Liver (tissue), 9 donors: Measurements from ENCODE around the gene PDCD1. TPM values are rescaled to one million over a fixed set of nuclear protein-coding genes. Genes with fewer than 3 reads are reported as not detected.

Experiments
- DNase-seq: peaks from one replicate; pipeline ENCODE4 v3.0.0-alpha.2; 2017; ENCODE audit warnings: low spot score
- H3K27ac ChIP-seq, 2 donors: one replicate each; pipeline ENCODE4 v1.7.0; 2013; ENCODE audit warnings: inconsistent platforms in 2 of 2, low read length in 2 of 2, control low read depth in 1 of 2, low read depth in 1 of 2, mild to moderate bottlenecking in 1 of 2
- H3K27me3 ChIP-seq, 4 donors: one replicate each; pipeline versions ENCODE4 v1.6.1 to v1.7.0; 2013; ENCODE audit warnings: low read length in 3 of 4, inconsistent platforms in 1 of 4, mild to moderate bottlenecking in 1 of 4, moderate library complexity in 1 of 4; ENCODE audit not compliant: control insufficient read depth in 4 of 4, insufficient read depth in 4 of 4
- H3K36me3 ChIP-seq, 4 donors: one replicate each; pipeline versions ENCODE4 v1.6.1 to v1.7.0; 2013; ENCODE audit warnings: low read length in 3 of 4, mild to moderate bottlenecking in 3 of 4, low read depth in 1 of 4, moderate library complexity in 1 of 4; ENCODE audit not compliant: control insufficient read depth in 4 of 4, insufficient read depth in 3 of 4
- H3K4me1 ChIP-seq, 4 donors: one replicate each; pipeline versions ENCODE4 v1.6.1 to v1.7.0; 2013; ENCODE audit warnings: low read length in 3 of 4, mild to moderate bottlenecking in 3 of 4, moderate library complexity in 1 of 4; ENCODE audit not compliant: control insufficient read depth in 4 of 4, insufficient read depth in 4 of 4
- H3K4me3 ChIP-seq, 3 donors: one replicate each; pipeline versions ENCODE4 v1.6.1 to v1.7.0; 2013; ENCODE audit warnings: low read length in 3 of 3, control low read depth in 1 of 3, low read depth in 1 of 3, mild to moderate bottlenecking in 1 of 3
- H3K9ac ChIP-seq, 2 donors: one replicate each; pipeline ENCODE4 v1.7.0; 2013; ENCODE audit warnings: low read length in 2 of 2, mild to moderate bottlenecking in 2 of 2, moderate library complexity in 2 of 2, control low read depth in 1 of 2, low read depth in 1 of 2
- H3K9me3 ChIP-seq, 4 donors: one replicate each; pipeline versions ENCODE4 v1.6.1 to v1.7.0; 2013; ENCODE audit warnings: low read length in 3 of 4; ENCODE audit not compliant: control insufficient read depth in 4 of 4
- ATF3 ChIP-seq: IDR thresholded peaks from 2 replicates; pipeline ENCODE4 v1.6.1; 2016; ENCODE audit warnings: antibody characterized with exemption
- CTCF ChIP-seq: fragments of 150-350 bp; IDR thresholded peaks from 2 replicates; pipeline ENCODE4 v1.5.1; 2017; ENCODE audit warnings: improper control_type of control experiment, low read depth, low read length; ENCODE audit not compliant: missing input control
- EGR1 ChIP-seq, 2 donors: IDR thresholded peaks; 2 replicates each; pipeline ENCODE4 v1.6.1; 2016 to 2018; ENCODE audit warnings: antibody characterized with exemption in 2 of 2, low read depth in 2 of 2
- FOXA1 ChIP-seq: IDR thresholded peaks from 2 replicates; pipeline ENCODE4 v1.6.1; 2016; ENCODE audit warnings: antibody characterized with exemption
- FOXA2 ChIP-seq: IDR thresholded peaks from 2 replicates; pipeline ENCODE4 v1.6.1; 2016; ENCODE audit warnings: antibody characterized with exemption
- GABPA ChIP-seq, 2 donors: IDR thresholded peaks in 1 of 2; conservative IDR thresholded peaks in 1 of 2; 2 replicates each; pipeline ENCODE4 v1.6.1; 2016; ENCODE audit warnings: antibody characterized with exemption in 2 of 2, mild to moderate bottlenecking in 1 of 2, moderate library complexity in 1 of 2
- HNF4A ChIP-seq, 2 donors: conservative IDR thresholded peaks; 2 replicates each; pipeline ENCODE4 v1.6.1; 2016; ENCODE audit warnings: antibody characterized with exemption in 2 of 2, mild to moderate bottlenecking in 2 of 2
- HNF4G ChIP-seq: IDR thresholded peaks from 2 replicates; pipeline ENCODE4 v1.6.1; 2016; ENCODE audit warnings: antibody characterized with exemption
- JUND ChIP-seq, 2 donors: IDR thresholded peaks; 2 replicates each; pipeline ENCODE4 v1.6.1; 2016; ENCODE audit warnings: antibody characterized with exemption in 2 of 2
- MAX ChIP-seq: IDR thresholded peaks from 2 replicates; pipeline ENCODE4 v1.6.1; 2016; ENCODE audit warnings: antibody characterized with exemption
- NR2F2 ChIP-seq: IDR thresholded peaks from 2 replicates; pipeline ENCODE4 v1.6.1; 2016; ENCODE audit warnings: antibody characterized with exemption
- RAD21 ChIP-seq, 2 donors: IDR thresholded peaks; 2 replicates each; pipeline ENCODE4 v1.6.1; 2016; ENCODE audit warnings: antibody characterized with exemption in 2 of 2, mild to moderate bottlenecking in 2 of 2
- REST ChIP-seq: IDR thresholded peaks from 2 replicates; pipeline ENCODE4 v1.6.1; 2016; ENCODE audit warnings: antibody characterized with exemption, mild to moderate bottlenecking
- RXRA ChIP-seq, 2 donors: IDR thresholded peaks; 2 replicates each; pipeline ENCODE4 v1.6.1; 2017 to 2018; ENCODE audit warnings: antibody characterized with exemption in 2 of 2, mild to moderate bottlenecking in 1 of 2
- SP1 ChIP-seq: IDR thresholded peaks from 2 replicates; pipeline ENCODE4 v1.6.1; 2018; ENCODE audit warnings: antibody characterized with exemption, mild to moderate bottlenecking
- TAF1 ChIP-seq: conservative IDR thresholded peaks from 2 replicates; pipeline ENCODE4 v1.6.1; 2016; ENCODE audit warnings: antibody characterized with exemption, mild to moderate bottlenecking
- YY1 ChIP-seq: IDR thresholded peaks from 2 replicates; pipeline ENCODE4 v1.6.1; 2016; ENCODE audit warnings: antibody characterized with exemption, mild to moderate bottlenecking
- ZBTB33 ChIP-seq: IDR thresholded peaks from 2 replicates; pipeline ENCODE4 v1.6.1; 2016; ENCODE audit warnings: antibody characterized with exemption
- WGBS: extraction: QIAGEN DNeasy Blood & Tissue Kit; methylation state at CpG from one replicate; pipeline ENCODE4 v1.1.7; 2013; 5-methylcytosine and 5-hydroxymethylcytosine counted together
- polyA plus RNA-seq, 2 donors: library from polyadenylated mRNA; stranded (reverse) in 1 of 2; unstranded in 1 of 2; fragments of 200-250 nt in 1 of 2; fragments of >200 nt in 1 of 2; fragmentation: Nextera tagmentation in 1 of 2; extraction: Ambion mirVana in 1 of 2; gene quantifications; one replicate each; pipeline versions ENCODE4 v1.2.1 to v1.2.3, GENCODE V29; 2013 to 2015
- total RNA-seq, 2 donors: library from RNA; depleted of rRNA; stranded (reverse); fragments of >200 nt; gene quantifications; one replicate each; pipeline ENCODE4 v1.2.3, GENCODE V29; 2014
- donor health status: healthy.
- donor health status: healthy.
- donor health status: healthy.
- donor health status: healthy.
- donor health status: healthy.

The PDCD1 gene
- total and polyA plus RNA-seq, 4 donors = 0.20 to 0.37 (median 0.25) TPM; not detected in 1

- no peak for TF ChIP-seq FOXA1
- no peak for TF ChIP-seq CTCF
- no peak for TF ChIP-seq FOXA2
- no peak for TF ChIP-seq JUND (IDR thresholded peaks at IDR 0.05)
- TF ChIP-seq HNF4G = no peak
- no peak for TF ChIP-seq MAX
- TF ChIP-seq GABPA (IDR thresholded peaks at IDR 0.05 in 1 of 2, conservative IDR thresholded peaks at IDR 0.05 in 1 of 2) = no peak
- TF ChIP-seq REST = no peak
- TF ChIP-seq HNF4A (conservative IDR thresholded peaks at IDR 0.05) = no peak
- no peak for TF ChIP-seq YY1
- TF ChIP-seq RXRA (IDR thresholded peaks at IDR 0.05) = no peak
- TF ChIP-seq TAF1 = no peak
- no peak for TF ChIP-seq ZBTB33
- no peak for TF ChIP-seq ATF3
- no peak for TF ChIP-seq NR2F2
- no peak for TF ChIP-seq SP1
- no peak for TF ChIP-seq EGR1 (IDR thresholded peaks at IDR 0.05; ENCODE audit: low read depth in 2 of 2)
- no peak for TF ChIP-seq RAD21 (IDR thresholded peaks at IDR 0.05)
- Histone ChIP-seq H3K9ac (no peak overlapping the region), H3K9me3 (no peaks in the 10 kb centered on the region), H3K4me1 (peaks cover 0 to 3% (median 0%) of the 10 kb centered on the region in 4 donors), H3K27me3 (no peaks in the 10 kb centered on the region), H3K4me3 (no peak overlapping the region), H3K27ac (no peak overlapping the region), H3K36me3 (no peaks in the 10 kb centered on the region)
- WGBS = 84% methylated on average over 22 of the region's 22 CpGs
- no peak for DNase-seq
These were observed 4.3 kb upstream of the PDCD1 start for GRCh38 chr2:241862775-241863535.
